Activated CD8-positive, alpha-beta memory T cell treated with anti-CD3 and anti-CD28 coated beads for 36 hours (primary cell): ENCODE measurements around the gene FAM227B. TPM values are rescaled to one million over a fixed set of nuclear protein-coding genes. Genes with fewer than 3 reads are reported as not detected.
"Not testable (repeated sequence)": the region's sequence is repeated elsewhere in the genome, so short reads cannot be mapped to it uniquely, and the experiment has no call there.

Source experiments
- CTCF ChIA-PET: fragments of 350-600 bp; sonication (Branson Sonifier 250); formaldehyde crosslinking; loops from one replicate; lab custom pipeline; 2021; ENCODE audit warnings: antibody characterized with exemption; lab: Charles Lee
- POLR2A ChIA-PET: fragments of 350-600 bp; sonication (Branson Sonifier 250); formaldehyde crosslinking; loops from one replicate; lab custom pipeline; 2021; ENCODE audit warnings: antibody characterized with exemption; lab: Charles Lee
- total RNA-seq, 2 experiments: library from RNA; stranded (reverse); gene quantifications; one replicate each; pipeline ENCODE4 v1.2.3, GENCODE V29; 2021

Gene FAM227B
- total RNA-seq, 2 experiments from 2014 or later: 3.0 to 3.8 TPM

DNA sequence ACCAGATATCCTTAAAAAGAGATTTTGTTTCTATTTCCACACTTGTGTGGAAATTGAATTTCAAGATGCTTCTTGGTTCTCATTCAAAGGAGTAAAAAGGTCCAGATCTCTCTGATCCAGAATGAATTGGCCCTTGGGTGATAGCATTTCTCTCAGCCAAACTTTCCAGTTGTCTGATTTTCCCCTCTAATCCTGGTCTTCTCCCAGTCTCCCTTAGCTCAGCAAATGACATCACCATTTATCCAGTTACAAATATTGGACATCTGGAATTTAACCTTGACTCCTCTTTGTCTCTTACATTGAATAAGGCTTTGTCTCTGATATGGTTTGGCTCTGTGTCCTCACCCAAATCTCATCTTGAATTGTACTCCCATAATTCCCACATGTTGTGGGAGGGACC, 207.8 kb downstream of the FAM227B start:
- ChIA-PET POLR2A (no interaction called here), CTCF (no interaction called here)

DNA sequence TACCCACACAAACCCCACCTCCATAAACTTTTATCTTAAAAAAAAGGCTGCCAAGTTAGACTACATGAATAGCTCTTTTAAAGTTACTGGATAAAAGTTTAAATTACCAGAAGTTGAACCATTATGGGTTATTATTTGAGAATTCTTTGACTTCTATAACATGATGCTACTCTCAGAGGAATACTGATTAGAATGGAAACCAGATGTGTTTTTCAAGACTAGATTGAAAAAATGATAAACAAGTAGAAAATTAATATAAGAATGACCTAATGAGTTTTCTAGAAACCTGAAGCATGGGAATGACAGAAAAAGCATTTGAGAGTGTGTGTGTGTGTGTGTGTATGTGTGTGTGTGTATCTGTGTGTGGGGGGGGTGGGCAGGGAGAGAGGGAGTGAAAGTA, 210.0 kb downstream of the FAM227B start:
- ChIA-PET CTCF (no interaction called here), POLR2A (no interaction called here)

DNA sequence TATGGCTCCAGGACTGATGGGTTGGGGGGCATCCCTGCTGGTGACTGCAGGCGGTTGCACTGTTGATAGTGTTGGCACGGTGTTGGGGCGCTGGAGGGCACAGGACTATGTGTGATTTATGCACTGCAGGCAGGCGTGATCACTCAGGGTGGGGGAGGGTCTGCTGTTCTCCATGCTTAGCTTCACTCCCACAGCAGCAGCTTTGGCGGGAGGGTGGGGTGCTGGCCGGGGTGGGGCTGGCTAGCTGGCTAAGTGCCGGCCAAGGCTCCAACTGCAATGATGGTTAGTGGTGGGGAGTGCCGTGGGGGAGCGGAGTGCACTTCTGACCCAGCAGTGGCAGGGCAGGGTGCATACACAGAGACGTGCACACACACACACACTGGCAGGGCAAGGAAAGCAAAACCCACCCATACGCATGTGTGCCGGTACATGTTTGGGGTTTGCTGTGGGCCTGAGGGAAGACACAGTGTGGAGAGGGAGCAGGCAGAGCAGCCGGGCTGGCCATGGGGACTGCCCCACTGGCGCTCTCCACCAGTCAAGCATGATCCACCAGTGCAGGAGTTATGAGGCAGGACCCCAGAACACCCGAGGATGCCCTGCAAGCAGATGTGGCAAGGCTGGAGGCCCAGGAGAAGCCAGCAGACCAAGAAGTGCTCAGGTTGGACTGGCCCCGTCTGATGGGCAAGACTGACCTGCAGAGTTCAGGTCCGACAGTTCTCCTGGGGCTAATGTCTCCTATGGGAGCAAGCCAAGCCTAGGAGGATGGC, 214.1 kb downstream of the FAM227B start:
- POLR2A ChIA-PET: no interaction called here
- CTCF ChIA-PET: no interaction called here

DNA sequence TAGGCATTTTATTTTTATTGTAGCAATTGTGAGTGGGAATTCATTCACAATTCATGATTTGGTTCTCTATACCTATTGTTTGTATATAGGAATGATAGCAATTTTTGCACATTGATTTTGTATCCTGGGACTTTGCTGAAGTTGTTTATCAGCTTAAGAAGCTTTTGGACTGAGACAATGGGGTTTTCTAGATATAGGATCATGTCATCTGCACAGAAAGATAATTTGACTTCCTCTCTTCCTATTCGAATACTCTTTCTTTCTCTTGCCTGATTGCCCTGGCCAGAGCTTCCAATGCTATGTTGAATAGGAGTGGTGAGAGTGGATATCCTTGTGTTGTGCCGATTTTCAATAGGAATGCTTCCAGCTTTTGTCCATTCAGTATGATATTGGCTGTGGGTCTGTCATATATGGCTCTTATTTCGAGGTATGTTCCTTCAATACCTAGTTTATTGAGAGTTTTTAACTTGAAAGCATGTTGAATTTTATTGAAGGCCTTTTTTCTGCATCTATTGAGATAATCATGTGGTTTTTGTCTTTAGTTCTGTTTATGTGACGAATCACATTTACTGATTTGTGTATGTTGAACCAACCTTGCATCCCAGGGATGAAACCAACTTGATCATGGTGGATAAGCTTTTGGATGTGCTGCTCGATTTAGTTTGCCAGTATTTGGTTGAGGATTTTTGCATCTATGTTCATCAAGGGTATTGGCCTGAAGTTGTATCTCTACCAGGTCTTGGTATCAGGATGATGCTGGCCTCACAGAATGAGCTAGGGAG, 217.9 kb downstream of the FAM227B start:
- CTCF ChIA-PET, POLR2A ChIA-PET: not testable (repeated sequence)

DNA sequence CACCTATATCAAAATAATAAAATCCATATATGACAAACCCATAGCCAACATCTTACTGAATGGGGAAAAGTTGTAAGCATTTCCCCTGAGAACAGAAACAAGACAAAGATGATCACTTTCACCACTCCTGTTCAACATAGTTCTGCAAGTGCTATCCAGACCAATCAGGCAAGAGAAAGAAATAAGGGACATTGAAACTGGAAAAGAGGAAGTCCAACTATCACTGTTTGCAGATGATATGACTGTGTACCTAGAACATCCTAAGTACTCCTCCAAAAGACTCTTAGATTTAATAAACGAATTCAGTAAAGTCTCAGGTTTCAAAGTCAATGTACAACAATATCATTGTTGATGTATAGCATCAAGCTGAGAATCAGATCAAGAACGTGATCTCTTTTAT, 233.1 kb downstream of the FAM227B start:
- ChIA-PET CTCF (no interaction called here), POLR2A (no interaction called here)

DNA sequence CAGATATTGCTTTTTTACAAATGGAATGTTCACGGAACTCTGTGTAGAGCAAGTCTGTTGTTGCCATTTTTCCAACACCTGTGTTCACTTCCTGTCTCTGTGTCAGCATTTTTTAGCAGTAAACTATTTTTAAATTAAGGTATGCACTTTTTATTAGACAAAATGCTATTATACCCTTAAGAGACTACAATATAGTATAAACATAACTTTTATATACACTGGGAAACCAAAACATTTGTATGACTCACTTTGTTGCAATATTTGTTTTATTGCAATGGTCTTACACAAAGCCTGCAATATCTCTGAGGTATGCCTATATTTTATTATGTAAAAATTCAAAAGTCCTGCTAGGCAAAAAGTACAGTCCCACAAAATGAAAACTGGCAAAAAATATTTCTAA, 237.4 kb downstream of the FAM227B start:
- ChIA-PET POLR2A (no interaction called here), CTCF (no interaction called here)

DNA sequence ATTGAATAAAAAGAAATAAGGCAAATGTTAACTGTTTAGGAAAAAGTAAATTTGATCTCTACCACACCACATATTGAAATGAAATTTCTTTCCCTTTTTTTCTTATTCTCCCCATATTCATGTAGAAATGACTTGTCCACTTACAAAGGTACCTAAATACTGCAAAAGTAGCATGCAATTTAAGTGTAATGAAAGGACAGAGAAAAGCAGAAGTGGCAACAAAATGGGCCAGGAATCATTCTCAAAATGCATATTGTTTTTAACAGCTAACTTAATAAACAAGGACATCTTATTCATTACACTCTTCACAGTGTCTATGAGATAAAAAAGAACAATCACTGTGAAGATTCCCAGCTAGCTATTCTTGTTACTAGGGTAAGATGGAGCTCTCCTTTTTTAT, 238.2 kb downstream of the FAM227B start:
- POLR2A ChIA-PET: no interaction called here
- CTCF ChIA-PET: no interaction called here

DNA sequence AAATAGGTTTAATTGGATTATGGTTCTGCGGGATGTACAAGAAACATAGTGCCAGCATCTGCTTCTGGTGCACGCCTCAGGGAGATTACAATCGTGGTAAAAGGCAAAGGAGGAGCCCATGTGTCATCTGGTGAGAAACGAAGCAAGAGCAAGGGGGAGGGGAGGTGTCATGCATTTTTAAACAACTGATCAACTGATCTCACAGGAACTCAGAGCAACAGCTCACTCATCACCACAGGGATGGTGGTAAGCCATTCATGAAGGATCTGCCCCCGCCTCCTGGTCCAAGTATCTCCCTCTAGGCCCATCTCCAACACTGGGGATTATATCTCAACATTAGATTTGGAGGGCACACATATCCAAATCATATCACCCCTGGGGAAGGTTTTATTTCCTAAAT, 239.7 kb downstream of the FAM227B start:
- CTCF ChIA-PET: no interaction called here

DNA sequence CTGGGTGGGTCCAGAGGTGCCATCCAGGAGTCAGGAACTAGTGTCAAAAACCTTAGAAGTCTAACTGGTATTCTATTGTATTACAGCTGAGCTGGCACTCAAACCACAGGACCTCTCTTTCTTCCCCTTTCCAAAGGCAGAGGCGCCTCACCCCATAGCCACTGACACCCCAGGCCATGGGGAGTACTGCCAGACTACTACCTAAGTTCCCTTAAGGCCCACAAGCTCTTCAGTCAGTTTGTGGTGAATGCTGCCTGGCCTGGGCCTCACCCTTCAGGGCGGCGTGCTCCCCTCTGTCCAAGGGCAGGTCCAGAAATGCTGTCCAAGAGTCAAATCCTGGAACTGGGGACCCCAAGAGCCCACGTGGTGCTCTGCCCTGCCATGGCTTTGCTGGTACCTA, 240.6 kb downstream of the FAM227B start:
- CTCF ChIA-PET: no interaction called here
- POLR2A ChIA-PET: no interaction called here

More for the DNA sequence above, 239.7 kb downstream of the FAM227B start:
- POLR2A ChIA-PET: no interaction called here

DNA sequence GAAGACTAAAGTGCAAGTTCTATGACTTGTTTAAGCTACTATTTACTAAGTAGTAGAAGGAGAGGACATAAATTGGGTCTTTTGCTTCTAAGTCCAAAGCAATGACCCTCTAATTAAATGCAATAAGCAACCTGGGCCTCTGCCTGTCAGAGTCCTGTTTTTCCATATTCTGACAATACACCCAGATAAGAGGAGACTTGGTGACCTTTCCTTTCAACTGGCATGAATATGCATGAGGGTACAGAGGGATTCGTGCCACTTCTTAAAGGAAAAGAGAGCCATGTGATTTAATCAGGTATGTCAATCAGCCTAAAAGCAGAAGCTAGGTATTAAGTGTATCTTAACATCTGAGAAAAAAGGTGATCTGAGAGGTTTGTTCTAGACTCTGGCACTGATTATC, 248.3 kb downstream of the FAM227B start:
- CTCF ChIA-PET: no interaction called here
- POLR2A ChIA-PET: no interaction called here

DNA sequence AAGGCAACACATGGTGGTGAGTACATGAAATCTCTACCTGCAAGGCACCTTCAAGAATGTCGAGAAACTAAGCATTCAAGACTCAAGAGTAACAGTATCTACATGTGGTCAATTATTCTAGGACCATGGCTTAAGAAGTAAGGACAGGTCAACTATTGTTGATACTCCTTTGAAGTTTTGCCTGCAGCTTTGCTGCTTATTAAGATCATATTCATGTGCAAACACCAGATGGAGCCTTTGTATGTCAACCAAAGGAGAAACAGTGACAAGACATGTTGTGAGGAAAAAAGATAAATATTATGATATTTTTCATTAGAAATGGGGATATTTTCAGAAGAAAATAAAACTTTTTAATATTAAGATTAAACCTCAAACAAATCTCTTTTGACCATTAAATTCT, 249.8 kb downstream of the FAM227B start:
- CTCF ChIA-PET: no interaction called here
- POLR2A ChIA-PET: no interaction called here

DNA sequence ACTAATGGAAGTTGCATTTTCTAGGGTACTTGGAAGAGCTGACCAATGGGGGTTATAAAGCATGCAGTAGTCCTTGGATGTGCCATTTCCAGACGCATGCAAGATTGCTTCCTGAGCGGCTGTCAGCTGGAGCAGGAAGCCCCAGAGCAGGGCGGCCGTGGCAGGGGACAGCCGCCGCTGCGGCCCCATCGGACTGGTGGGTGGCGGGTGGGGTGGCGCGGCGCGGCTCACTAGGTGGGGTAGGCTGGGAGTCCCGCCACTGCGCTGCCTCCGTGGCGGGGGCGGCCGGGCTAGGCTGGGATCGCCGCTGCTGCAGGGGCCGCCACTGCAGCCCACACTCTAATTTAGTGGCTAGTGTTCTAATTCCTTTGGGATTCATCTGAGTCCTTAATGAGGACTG, 254.1 kb downstream of the FAM227B start:
- CTCF ChIA-PET: no interaction called here
- POLR2A ChIA-PET: no interaction called here

DNA sequence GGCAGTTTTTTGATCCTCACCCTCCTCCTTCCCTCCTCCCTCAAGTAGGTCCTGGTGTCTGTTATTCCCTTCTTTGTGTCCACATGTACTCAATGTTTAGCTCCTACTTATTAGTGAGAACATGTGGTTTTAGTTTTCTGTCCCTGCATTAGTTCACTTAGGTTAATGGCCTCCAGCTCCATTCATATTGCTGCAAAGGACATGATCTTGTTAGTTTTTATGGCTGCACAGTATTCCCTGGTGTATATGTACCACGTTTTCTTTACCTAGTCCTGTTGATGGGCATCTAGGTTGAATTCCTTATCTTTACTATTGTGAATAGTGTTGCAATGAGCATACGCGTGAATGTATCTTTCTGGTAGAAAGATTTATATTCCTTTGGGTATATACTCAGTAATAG, 259.2 kb downstream of the FAM227B start:
- CTCF ChIA-PET: no interaction called here
- POLR2A ChIA-PET: no interaction called here

DNA sequence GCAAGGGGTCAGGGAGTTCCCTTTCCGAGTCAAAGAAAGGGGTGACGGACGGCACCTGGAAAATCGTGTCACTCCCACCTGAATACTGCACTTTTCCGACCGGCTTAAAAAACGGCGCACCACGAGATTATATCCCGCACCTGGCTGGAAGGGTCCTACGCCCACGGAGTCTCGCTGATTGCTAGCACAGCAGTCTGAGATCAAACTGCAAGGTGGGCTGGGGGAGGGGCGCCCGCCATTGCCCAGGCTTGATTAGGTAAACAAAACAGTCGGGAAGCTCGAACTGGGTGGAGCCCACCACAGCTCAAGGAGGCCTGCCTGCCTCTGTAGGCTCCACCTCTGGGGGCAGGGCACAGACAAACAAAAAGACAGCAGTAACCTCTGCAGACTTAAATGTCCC, 266.2 kb downstream of the FAM227B start:
- POLR2A ChIA-PET, CTCF ChIA-PET: not testable (repeated sequence)

DNA sequence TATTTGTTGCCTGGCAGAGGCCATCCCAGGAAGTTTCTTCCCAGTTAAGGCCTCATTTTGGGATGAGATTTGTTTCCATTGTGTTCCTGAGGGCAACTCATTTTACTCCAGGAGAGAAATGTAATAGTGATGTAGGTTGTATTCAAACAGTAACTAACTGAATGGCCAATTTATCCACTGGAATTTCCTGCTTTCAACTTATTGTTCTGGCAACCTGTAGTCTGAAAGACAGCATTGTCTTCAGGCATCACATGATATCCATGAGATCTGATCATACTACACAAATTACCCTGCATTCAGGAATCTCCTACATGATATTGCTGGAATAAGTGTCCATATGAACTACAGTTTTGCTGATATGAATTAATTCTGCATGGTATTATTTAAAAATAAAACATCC, 277.1 kb downstream of the FAM227B start:
- CTCF ChIA-PET: no interaction called here

DNA sequence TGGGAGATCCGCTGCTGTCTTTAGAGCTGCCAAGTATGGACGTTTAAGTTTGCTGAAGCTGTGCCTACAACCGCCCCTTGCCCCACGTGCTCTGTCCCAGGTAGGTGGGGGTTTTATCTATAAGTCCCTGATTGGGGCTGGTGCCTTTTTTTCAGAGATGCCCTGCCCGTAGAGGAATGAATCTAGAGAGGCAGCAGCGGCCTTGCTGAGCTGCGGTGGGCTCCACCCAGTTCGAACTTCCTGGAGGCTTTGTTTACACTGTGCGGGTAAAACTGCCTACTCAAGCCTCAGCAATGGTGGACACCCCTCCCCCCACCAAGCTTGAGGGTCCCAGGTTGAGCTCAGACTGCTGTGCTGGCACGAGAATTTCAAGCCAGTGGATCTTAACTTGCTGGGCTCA, 281.0 kb downstream of the FAM227B start:
- ChIA-PET CTCF (no interaction called here), POLR2A (no interaction called here)

More for the DNA sequence above, 277.1 kb downstream of the FAM227B start:
- POLR2A ChIA-PET: no interaction called here

DNA sequence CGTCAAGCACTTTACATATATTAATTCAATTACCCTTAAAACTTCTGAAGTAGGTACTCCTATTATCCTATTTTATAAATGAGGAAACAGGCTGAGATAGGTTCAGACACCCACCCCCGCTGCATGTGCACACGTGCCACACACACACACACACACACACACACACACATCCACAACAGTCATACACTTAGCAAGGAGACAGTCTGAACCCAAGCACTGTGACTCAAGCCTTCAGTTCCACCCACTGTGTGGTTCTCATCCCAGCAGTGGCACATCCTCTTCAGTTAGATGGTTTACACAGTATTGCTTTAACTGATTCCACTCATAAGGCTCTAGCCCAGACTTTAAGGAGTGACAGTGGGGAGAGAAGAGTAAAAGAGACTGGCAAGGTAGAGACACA, 288.7 kb downstream of the FAM227B start:
- POLR2A ChIA-PET: no interaction called here
- CTCF ChIA-PET: no interaction called here

DNA sequence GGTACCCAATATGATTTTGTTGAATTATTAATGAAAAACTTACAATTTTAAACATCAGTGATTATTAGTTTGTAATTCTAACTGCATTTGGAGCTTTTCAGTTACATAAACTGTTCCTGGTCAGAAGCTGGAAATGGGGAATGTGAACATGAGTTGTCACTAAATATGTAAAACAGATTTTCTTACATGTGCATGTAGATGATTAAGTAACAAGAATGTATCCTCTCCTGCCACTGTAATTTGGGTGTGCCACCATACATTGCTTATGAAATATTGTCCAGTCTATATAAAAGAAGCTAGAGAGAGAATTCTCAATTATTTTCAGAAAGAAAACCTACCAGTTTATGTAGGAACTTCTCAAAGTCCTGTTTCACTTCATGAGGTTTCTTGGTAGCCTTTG, 289.2 kb downstream of the FAM227B start:
- POLR2A ChIA-PET: no interaction called here
- CTCF ChIA-PET: no interaction called here

DNA sequence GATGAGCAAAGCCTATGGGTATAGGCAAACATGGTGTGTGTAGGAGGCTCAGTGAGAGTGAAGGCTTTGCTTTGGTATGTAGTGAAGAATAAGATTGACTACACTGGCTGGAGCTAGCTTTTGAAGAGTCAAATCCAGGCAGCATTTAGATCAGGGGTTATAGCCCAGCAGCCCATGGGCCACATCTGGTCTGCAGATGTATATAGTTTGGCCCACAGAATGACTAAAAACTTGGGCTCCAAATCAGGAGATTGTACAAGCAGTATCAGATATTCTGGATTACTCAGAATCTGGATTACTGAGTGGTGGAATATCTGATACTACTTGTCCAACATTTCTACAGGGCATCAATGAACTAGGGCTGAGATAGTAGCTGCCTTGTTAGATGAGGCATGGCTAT, 290.5 kb downstream of the FAM227B start:
- ChIA-PET CTCF (no interaction called here), POLR2A (no interaction called here)

DNA sequence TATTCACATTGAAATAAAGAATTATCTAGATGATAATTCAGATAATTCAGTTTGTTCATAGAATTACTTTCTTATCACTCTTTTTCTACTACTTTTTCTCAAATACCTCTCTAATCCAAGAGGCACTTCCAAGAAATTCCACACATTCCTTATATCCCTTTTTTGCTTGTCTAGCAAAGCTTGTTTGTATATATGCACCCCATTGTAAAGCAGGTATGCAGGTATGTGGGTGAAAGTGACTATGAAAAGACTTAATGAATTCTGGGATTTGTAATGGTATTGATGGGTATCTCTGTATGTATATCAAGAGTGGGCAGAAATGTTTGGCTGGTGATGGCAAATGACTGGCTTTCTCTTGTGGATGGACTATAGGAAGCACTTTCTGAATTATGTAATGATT, 291.7 kb downstream of the FAM227B start:
- POLR2A ChIA-PET: no interaction called here
- CTCF ChIA-PET: interaction anchor here (1.3 kb wide), 1 partner anchor 9 kb away, joined by 4 read pairs; no protein-coding TSS in a partner anchor

DNA sequence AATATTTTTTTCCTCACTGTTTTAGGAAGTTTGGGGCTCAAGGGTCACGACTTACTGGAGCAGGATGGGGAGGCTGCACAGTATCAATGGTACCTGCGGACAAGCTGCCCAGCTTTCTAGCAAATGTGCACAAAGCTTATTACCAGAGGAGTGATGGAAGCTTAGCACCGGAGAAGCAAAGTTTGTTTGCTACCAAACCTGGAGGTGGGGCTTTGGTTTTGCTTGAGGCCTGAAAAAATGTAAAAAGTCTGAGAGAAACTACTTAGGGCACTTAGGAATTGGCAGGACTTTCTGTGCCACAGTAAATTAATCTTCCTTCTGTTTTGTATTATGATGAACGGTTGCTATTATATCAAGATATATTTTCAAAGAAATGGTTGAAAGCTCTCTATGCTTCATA, 292.7 kb downstream of the FAM227B start:
- ChIA-PET POLR2A (no interaction called here), CTCF (no interaction called here)
